Measurements from ENCODE around the gene DIP2C. TPM values are rescaled to one million over a fixed set of nuclear protein-coding genes. Genes with fewer than 3 reads are reported as not detected.

Gene DIP2C
- total RNA-seq, 2 donors from 2014 or later: 12.3 to 41.8 TPM

DNA sequence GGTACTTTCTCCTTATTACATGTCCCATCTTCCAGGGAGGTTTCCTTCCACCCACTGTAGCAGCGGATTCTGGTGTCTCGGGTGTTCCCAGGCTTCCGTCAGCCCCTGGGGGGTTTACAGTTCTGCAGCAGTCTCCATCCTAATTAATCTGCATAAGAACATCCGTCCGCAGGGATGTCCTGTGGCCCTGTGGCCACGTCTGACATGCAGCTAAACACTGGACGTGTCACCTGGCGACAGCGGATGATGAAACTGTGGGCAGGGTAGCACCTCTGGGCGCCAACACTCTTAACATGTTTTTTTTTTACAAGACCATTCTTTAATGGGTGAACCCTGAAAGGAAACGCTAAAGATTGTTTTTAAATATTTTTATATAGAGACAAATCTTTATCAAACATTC, 58.2 kb downstream of the DIP2C start:
- no peak overlapping the region for H3K4me3 ChIP-seq
- TF ChIP-seq, protein P1, sequence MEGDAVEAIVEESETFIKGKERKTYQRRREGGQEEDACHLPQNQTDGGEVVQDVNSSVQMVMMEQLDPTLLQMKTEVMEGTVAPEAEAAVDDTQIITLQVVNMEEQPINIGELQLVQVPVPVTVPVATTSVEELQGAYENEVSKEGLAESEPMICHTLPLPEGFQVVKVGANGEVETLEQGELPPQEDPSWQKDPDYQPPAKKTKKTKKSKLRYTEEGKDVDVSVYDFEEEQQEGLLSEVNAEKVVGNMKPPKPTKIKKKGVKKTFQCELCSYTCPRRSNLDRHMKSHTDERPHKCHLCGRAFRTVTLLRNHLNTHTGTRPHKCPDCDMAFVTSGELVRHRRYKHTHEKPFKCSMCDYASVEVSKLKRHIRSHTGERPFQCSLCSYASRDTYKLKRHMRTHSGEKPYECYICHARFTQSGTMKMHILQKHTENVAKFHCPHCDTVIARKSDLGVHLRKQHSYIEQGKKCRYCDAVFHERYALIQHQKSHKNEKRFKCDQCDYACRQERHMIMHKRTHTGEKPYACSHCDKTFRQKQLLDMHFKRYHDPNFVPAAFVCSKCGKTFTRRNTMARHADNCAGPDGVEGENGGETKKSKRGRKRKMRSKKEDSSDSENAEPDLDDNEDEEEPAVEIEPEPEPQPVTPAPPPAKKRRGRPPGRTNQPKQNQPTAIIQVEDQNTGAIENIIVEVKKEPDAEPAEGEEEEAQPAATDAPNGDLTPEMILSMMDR (IDR thresholded peaks at IDR 0.05): no peak
- no peak for TF ChIP-seq POLR2AphosphoS5 (IDR thresholded peaks at IDR 0.05)
- WGBS: 90% methylated on average over 11 of the region's 11 CpGs
- H3K27ac ChIP-seq: no peak overlapping the region
- no peaks in the 10 kb centered on the region for H3K4me1 ChIP-seq (replicated peaks)
- DNase-seq (ENCODE audit: low spot score): no peak
- intact Hi-C loops (cut with DNase I): no loop called here
- no peaks in the 10 kb centered on the region for H3K9me3 ChIP-seq
- H3K27me3 ChIP-seq (replicated peaks; ENCODE audit: insufficient read depth): no peaks in the 10 kb centered on the region
- H3K36me3 ChIP-seq: no peaks in the 10 kb centered on the region

GRCh38 chr10:630581-631073, 58.8 kb downstream of the DIP2C start:
- no peak for DNase-seq (ENCODE audit: low spot score)
- Histone ChIP-seq H3K27ac (no peak overlapping the region), H3K27me3 (replicated peaks; ENCODE audit: insufficient read depth) (no peaks in the 10 kb centered on the region), H3K4me1 (replicated peaks) (no peaks in the 10 kb centered on the region), H3K4me3 (no peak overlapping the region), H3K9me3 (no peaks in the 10 kb centered on the region), H3K36me3 (no peaks in the 10 kb centered on the region)
- TF ChIP-seq, protein P1 (IDR thresholded peaks at IDR 0.05): no peak
- no peak for TF ChIP-seq POLR2AphosphoS5 (IDR thresholded peaks at IDR 0.05)
- TF ChIP-seq POLR2A (IDR thresholded peaks at IDR 0.05): no peak
- intact Hi-C loops (cut with DNase I): no loop called here
- 91% methylated on average over 21 of the region's 23 CpGs for WGBS

DNA sequence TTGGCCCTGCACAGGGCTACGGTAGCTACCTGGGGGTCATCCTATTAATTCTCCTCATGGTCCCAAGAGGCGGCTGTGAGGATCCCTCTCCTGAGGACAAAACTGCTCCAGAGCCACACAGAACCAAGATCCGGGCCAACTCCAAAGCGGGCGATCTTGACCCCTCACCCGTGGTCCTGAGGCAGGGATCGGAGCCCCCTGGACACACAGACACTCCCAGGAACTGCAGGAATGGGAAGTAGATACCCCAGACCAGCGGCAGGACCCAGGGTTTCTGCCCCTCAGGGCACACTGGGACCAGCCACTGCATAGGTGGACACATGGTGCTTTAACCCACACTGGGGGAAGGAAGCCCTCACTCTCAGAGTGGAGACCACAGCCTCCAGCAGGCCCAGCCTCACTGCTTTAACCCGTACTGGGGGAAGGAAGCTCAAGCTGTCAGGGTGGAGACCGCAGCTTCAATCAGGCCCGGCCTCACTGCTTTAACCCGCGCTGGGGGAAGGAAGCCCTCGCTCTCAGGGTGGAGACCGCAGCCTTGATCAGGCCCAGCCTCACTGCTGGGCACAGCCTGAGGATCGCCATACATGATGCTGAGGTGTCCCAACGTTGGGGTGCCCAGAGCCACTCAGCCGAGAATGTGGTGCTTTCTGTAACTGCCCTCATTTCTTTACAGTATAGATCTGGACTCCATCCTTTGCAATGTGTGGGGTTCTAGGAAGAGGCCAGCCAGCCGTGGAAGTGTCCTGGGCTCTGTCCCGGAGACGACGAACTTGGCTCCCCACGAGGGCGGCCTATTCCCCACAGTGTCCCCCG, 60.1 kb downstream of the DIP2C start:
- WGBS: 94% methylated on average over 25 of the region's 25 CpGs
- TF ChIP-seq POLR2AphosphoS5 (IDR thresholded peaks at IDR 0.05) (no peak), POLR2A (IDR thresholded peaks at IDR 0.05) (no peak)
- TF ChIP-seq, protein P1 (IDR thresholded peaks at IDR 0.05): no peak
- H3K36me3 ChIP-seq: no peaks in the 10 kb centered on the region
- H3K27ac ChIP-seq: no peak overlapping the region
- H3K27me3 ChIP-seq (replicated peaks; ENCODE audit: insufficient read depth): no peaks in the 10 kb centered on the region
- H3K9me3 ChIP-seq: no peaks in the 10 kb centered on the region
- DNase-seq (ENCODE audit: low spot score): no peak
- H3K4me1 ChIP-seq (replicated peaks): peaks cover 5% of the 10 kb centered on the region
- no peak overlapping the region for H3K4me3 ChIP-seq
- intact Hi-C loops (cut with DNase I): no loop called here

- 81% methylated on average over 19 of the region's 19 CpGs for WGBS
- TF ChIP-seq, protein P1 (IDR thresholded peaks at IDR 0.05): no peak
- TF ChIP-seq POLR2A (IDR thresholded peaks at IDR 0.05) (no peak), POLR2AphosphoS5 (IDR thresholded peaks at IDR 0.05) (no peak)
- H3K27ac ChIP-seq: no peak overlapping the region
- DNase-seq (ENCODE audit: low spot score): no peak
- no peaks in the 10 kb centered on the region for H3K9me3 ChIP-seq
- H3K4me1 ChIP-seq (replicated peaks): peaks cover 5% of the 10 kb centered on the region
- H3K27me3 ChIP-seq (replicated peaks; ENCODE audit: insufficient read depth): no peaks in the 10 kb centered on the region
- H3K36me3 ChIP-seq: no peaks in the 10 kb centered on the region
- intact Hi-C loops (cut with DNase I): no loop called here
- H3K4me3 ChIP-seq: no peak overlapping the region
Observed at GRCh38 chr10:628386-629045, 61.0 kb downstream of the DIP2C start.

All from prostate gland (tissue), 2 donors.